Astrocyte of the cerebellum (primary cell): ENCODE data around the gene MTPN.

ENCODE experiments used
- DNase-seq: peaks from one replicate; pipeline ENCODE4 v3.0.0-alpha.2; 2011; ENCODE audit warnings: low read depth
- H3K4me3 ChIP-seq: 2 replicates; pipeline ENCODE4 v1.5.1; 2011; ENCODE audit warnings: mild to moderate bottlenecking, low read depth, low read length, moderate library complexity
- CTCF ChIP-seq: IDR thresholded peaks from 2 replicates; pipeline ENCODE4 v1.5.1; 2012; ENCODE audit warnings: low read length, low read depth, moderate library complexity, mild to moderate bottlenecking; ENCODE audit errors: missing control alignments
- in situ Hi-C: cut with HindIII; loops from 2 replicates; pipeline ENCODE4 v1.10.0; 2017; ENCODE audit warnings: low sequenced_read_pairs

Gene MTPN

GRCh38 chr7:135905858-135906257, 71.3 kb downstream of the MTPN start:
- H3K4me3 ChIP-seq: no peak overlapping the region
- in situ Hi-C loops: no loop called here
- no peak for TF ChIP-seq CTCF
- no peak for DNase-seq

- H3K4me3 ChIP-seq: no peak overlapping the region
- peak; percentile 62 for DNase-seq
- TF ChIP-seq CTCF: no peak
- in situ Hi-C loops: no loop called here
These were observed 71.8 kb downstream of the MTPN start for GRCh38 chr7:135905355-135905754.

GRCh38 chr7:135904282-135904681, 72.9 kb downstream of the MTPN start:
- no peak for TF ChIP-seq CTCF
- in situ Hi-C loops: no loop called here
- H3K4me3 ChIP-seq: no peak overlapping the region
- DNase-seq: no peak

GRCh38 chr7:135901585-135902540, 75.3 kb downstream of the MTPN start:
- no peak overlapping the region for H3K4me3 ChIP-seq
- no peak for DNase-seq
- TF ChIP-seq CTCF: no peak
- in situ Hi-C loops: no loop called here

GRCh38 chr7:135900065-135900546, 77.1 kb downstream of the MTPN start:
- no peak for DNase-seq
- in situ Hi-C loops: no loop called here
- no peak for TF ChIP-seq CTCF
- H3K4me3 ChIP-seq: no peak overlapping the region

GRCh38 chr7:135899458-135900064, 77.6 kb downstream of the MTPN start:
- in situ Hi-C loops: no loop called here
- no peak overlapping the region for H3K4me3 ChIP-seq
- no peak for TF ChIP-seq CTCF

More at GRCh38 chr7:135899458-135900064, 77.6 kb downstream of the MTPN start:
- no peak for DNase-seq
